ENCODE data around the gene ADGRG7. TPM values are rescaled to one million over a fixed set of nuclear protein-coding genes. Genes with fewer than 3 reads are reported as not detected.

Gene ADGRG7
- total RNA-seq, 2 donors from 2014 or later, result not detected

DNA sequence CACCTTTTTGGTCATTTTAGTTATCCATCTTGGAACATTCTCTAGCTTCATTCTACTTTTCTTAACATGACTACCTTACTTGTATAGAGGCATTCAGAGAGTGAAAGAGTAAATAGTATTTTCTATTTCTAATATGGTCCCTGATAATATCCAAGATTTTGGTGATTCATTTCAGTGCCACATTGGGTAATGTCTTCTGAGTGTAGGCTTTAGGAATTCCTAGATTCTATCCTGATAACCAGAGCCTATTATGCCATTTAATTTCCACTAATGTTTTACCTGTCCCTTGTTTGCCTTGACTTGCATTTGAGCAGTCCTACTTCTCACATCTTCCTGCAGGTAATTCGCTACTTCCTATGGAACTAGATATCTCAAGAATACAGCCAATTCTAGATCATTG lies 21.8 kb downstream of the ADGRG7 start:
- Histone ChIP-seq H3K27ac (no peak overlapping the region), H3K9me3 (no peaks in the 10 kb centered on the region), H3K27me3 (replicated peaks; ENCODE audit: insufficient read depth) (no peaks in the 10 kb centered on the region), H3K4me3 (no peak overlapping the region), H3K4me1 (ENCODE audit: control insufficient read depth in 1 of 2, low read depth in 2 of 2) (no peaks in the 10 kb centered on the region), H3K36me3 (no peaks in the 10 kb centered on the region)
- ATAC-seq (ENCODE audit: insufficient number of reproducible peaks, low FRiP score, low read depth) (no peak), DNase-seq (ENCODE audit: low spot score) (no peak)
- TF ChIP-seq, protein P1, sequence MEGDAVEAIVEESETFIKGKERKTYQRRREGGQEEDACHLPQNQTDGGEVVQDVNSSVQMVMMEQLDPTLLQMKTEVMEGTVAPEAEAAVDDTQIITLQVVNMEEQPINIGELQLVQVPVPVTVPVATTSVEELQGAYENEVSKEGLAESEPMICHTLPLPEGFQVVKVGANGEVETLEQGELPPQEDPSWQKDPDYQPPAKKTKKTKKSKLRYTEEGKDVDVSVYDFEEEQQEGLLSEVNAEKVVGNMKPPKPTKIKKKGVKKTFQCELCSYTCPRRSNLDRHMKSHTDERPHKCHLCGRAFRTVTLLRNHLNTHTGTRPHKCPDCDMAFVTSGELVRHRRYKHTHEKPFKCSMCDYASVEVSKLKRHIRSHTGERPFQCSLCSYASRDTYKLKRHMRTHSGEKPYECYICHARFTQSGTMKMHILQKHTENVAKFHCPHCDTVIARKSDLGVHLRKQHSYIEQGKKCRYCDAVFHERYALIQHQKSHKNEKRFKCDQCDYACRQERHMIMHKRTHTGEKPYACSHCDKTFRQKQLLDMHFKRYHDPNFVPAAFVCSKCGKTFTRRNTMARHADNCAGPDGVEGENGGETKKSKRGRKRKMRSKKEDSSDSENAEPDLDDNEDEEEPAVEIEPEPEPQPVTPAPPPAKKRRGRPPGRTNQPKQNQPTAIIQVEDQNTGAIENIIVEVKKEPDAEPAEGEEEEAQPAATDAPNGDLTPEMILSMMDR (IDR thresholded peaks at IDR 0.05), result no peak

DNA sequence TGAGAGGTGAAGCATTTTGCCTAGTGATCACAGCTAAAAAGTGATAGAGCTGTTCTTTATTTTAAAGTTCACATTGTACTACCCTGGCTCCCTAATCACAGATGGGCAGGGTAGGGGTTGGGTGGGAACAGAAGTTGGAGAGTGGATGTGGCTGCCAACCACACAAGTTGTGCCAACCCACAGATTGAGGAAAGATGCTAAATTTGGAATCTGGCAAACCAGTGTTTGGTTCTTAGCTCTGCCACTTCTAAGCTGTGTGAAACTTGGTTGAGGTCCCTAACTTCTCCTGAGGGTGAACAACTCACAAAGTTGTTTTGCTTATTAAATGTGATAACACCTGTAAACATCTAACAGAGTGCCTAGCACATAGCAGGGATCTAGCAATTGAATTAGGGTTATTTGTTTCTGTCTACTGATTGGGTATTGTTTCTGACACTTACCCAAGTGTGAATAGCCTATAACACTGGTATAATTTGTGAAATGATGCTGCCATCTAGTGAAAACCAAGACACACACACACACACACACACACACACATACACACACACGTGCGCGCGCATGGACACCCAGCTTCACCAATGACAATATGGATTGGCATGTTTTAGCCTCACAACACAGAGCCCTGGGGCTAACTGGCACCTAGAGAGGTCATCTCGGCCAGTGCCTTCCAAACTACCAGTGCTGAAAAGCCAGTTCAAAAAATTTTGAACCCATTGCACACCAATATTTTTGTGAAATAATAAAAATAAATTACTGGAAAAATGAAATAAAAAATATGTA lies 25.3 kb downstream of the ADGRG7 start:
- ATAC-seq (ENCODE audit: insufficient number of reproducible peaks, low FRiP score, low read depth), result no peak

DNA sequence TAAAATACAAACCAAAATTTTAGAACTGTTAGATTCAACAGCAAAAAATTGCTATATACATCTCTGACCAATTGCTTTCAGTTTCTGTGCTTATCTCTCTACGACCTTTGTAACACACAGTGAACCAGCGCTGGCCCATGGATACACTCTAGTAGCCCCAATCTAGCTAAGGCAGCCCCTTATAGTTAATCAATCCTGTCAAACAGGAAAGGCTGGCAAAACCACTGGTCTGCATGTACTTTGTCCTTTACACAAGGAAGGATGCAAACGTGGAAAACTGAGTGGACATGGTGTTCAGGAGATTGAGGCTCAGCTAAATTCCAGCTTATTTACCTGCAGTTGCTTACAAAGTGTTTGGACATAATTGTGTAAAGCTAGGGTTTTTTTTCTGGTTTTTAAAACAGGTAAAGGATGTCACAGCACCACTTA lies 25.9 kb downstream of the ADGRG7 start:
- no peaks in the 10 kb centered on the region for H3K27me3 ChIP-seq (replicated peaks; ENCODE audit: insufficient read depth)
- no peaks in the 10 kb centered on the region for H3K4me1 ChIP-seq (ENCODE audit: control insufficient read depth in 1 of 2, low read depth in 2 of 2)
- H3K36me3 ChIP-seq, result no peaks in the 10 kb centered on the region
- H3K4me3 ChIP-seq, result no peak overlapping the region
- no peak overlapping the region for H3K27ac ChIP-seq
- no peak for ATAC-seq (ENCODE audit: insufficient number of reproducible peaks, low FRiP score, low read depth)
- TF ChIP-seq, protein P1 (IDR thresholded peaks at IDR 0.05), result no peak
- no peaks in the 10 kb centered on the region for H3K9me3 ChIP-seq
- no peak for DNase-seq (ENCODE audit: low spot score)

More for the DNA sequence above, 25.3 kb downstream of the ADGRG7 start:
- TF ChIP-seq, protein P1 (IDR thresholded peaks at IDR 0.05), result no peak
- H3K27ac ChIP-seq, result no peak overlapping the region
- no peaks in the 10 kb centered on the region for H3K4me1 ChIP-seq (ENCODE audit: control insufficient read depth in 1 of 2, low read depth in 2 of 2)
- no peaks in the 10 kb centered on the region for H3K9me3 ChIP-seq
- no peaks in the 10 kb centered on the region for H3K36me3 ChIP-seq
- H3K27me3 ChIP-seq (replicated peaks; ENCODE audit: insufficient read depth), result no peaks in the 10 kb centered on the region
- DNase-seq (ENCODE audit: low spot score), result no peak
- H3K4me3 ChIP-seq, result no peak overlapping the region

DNA sequence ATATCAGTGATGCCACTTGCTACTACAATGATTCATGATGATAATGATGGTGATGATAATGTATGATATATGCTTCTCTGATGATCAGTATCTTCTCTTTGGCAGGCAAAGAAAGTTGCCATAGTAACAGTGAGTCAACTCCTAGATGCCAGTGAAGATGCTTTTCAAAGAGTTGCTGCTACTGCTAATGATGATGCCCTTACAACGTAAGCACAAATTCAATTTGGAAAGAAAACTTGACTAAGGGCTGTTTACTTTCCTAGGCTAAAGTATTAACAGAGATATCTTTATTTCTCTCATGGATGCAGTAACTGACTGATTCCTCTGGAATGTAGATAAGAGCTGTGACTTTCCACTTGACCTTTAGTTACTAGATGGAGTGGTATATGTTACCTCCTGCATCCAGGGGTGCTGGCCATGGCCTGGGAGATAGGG lies 27.8 kb downstream of the ADGRG7 start:
- no peak for DNase-seq (ENCODE audit: low spot score)
- no peaks in the 10 kb centered on the region for H3K4me1 ChIP-seq (ENCODE audit: control insufficient read depth in 1 of 2, low read depth in 2 of 2)
- ATAC-seq (ENCODE audit: insufficient number of reproducible peaks, low FRiP score, low read depth), result no peak
- no peaks in the 10 kb centered on the region for H3K27me3 ChIP-seq (replicated peaks; ENCODE audit: insufficient read depth)
- no peak overlapping the region for H3K27ac ChIP-seq
- no peaks in the 10 kb centered on the region for H3K9me3 ChIP-seq
- TF ChIP-seq, protein P1 (IDR thresholded peaks at IDR 0.05), result no peak
- H3K4me3 ChIP-seq, result no peak overlapping the region
- H3K36me3 ChIP-seq, result no peaks in the 10 kb centered on the region

DNA sequence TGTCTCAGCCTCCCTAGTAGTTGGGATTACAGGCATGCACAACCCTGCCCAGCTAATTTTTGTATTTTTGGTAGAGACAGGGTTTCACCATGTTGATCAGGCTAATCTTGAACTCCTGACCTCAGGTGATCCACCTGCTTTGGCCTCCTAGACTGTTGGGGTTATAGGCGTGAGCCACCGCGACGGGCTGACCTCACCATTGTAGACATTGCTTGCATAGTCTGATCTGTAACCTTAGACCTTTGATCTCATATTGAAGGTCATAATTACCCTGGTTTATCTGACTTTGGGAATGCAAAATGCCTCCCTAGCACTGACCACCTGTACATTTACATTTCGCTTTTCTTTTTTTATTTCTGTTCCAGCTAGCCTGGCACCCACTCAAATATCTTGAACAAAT lies 31.2 kb downstream of the ADGRG7 start:
- Histone ChIP-seq H3K36me3 (no peaks in the 10 kb centered on the region), H3K27me3 (replicated peaks; ENCODE audit: insufficient read depth) (no peaks in the 10 kb centered on the region), H3K27ac (no peak overlapping the region), H3K4me1 (ENCODE audit: control insufficient read depth in 1 of 2, low read depth in 2 of 2) (no peaks in the 10 kb centered on the region), H3K9me3 (no peaks in the 10 kb centered on the region), H3K4me3 (no peak overlapping the region)
- TF ChIP-seq, protein P1 (IDR thresholded peaks at IDR 0.05), result no peak
- no peak for ATAC-seq (ENCODE audit: insufficient number of reproducible peaks, low FRiP score, low read depth)
- no peak for DNase-seq (ENCODE audit: low spot score)

Data from thoracic aorta (tissue), 2 donors.